GM12801 (cell line): ENCODE data around the gene FBXL15.

Source experiments
- CTCF ChIP-seq: IDR thresholded peaks from one replicate; pipeline ENCODE4 v1.5.1; 2011; ENCODE audit warnings: control low read depth; ENCODE audit not compliant: insufficient read length; ENCODE audit errors: extremely low read depth

The FBXL15 gene

DNA sequence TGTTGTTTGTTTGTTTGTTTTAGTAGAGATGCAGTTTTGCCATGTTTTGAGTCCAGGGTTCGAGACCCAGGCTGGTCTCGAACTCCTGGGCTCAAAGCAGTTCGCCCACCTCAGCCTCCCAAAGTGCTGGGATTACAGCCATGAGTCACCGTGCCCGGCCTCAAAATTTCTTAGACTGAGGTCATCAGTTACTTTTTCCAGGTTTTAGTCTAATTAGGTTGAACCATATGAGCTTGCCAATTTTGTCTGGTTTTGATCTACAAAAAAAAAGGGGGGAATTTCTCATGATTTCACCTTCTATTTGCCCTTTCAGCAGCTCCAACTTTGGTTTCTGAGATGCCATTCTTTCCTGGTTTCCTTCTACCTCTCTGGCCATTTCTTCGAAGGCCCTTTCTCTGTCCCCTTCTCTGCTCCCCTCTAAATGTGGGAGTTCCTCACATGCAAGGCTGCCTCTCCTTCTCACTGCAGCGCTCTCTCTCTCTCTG is 6.2 kb downstream of the FBXL15 start:
- TF ChIP-seq CTCF, result no peak

GRCh38 chr10:102429468-102429867 is 8.8 kb downstream of the FBXL15 start:
- no peak for TF ChIP-seq CTCF

GRCh38 chr10:102431452-102432124 is 11.0 kb downstream of the FBXL15 start:
- no peak for TF ChIP-seq CTCF

DNA sequence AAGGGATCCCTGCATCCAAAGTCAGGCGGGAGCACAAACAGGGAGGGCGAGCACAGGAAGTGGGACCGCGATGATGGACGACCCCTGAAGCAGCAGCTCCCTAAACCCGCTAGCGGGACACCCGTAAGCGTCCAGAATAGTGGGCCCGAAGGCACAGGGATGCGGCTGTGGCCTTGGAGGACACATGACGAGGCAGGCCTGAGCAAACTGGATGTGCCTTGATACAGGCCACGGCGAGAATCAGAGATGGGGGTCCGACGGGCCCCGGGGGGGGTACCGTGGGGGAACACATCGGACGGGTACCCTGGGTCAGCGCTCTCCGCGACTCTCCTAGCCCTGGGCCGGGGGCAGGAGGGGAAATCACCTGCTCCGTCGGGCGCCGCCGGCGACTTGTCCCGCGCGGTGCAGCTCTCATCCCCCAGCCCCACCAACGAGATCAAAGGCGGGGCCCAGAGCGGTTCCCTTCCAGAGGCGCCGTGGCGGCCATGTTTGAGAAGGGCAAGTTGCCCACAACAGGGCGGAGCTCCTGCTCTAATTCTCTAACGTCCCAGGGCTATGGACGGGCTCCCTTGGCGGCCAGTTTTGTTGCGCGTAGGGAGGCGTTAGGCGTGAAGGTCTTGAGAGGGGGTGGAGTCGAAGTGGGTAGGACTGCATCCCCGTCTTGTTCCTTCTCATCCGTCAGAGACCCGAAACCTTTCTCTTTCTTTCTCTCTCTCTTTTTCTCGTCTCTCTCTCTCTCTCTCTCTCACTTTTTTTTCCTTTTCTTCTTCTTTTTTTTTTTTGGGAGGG is 11.7 kb downstream of the FBXL15 start, which contains the start of gene CUEDC2:
Gene CUEDC2, minus strand, starts transcription at position 413 of the 789 bp plus-strand sequence. CDS start 7,386 bp downstream, outside the sequence.
- TF ChIP-seq CTCF, result no peak

DNA sequence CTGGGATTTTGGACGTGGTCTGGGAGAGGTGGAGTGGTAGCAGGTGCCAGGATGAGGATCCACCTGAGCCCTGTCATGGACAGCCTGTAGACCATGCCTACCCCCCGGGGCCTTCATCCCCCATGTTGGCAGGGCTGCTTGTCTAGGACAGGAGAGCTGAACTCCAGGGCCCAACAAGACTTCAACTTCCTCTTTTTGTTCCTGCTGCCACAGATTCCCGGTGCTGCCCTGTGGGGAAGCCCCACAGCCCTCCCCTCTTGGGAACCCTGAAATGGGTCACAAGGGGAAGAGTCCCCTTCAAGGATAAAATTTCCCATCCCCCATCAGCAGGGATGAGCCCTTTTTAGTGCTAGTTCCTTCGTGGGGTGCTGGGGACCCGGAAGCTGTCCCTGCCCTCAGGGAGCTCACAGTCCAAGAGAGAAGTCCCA is 13.0 kb downstream of the FBXL15 start:
- no peak for TF ChIP-seq CTCF

DNA sequence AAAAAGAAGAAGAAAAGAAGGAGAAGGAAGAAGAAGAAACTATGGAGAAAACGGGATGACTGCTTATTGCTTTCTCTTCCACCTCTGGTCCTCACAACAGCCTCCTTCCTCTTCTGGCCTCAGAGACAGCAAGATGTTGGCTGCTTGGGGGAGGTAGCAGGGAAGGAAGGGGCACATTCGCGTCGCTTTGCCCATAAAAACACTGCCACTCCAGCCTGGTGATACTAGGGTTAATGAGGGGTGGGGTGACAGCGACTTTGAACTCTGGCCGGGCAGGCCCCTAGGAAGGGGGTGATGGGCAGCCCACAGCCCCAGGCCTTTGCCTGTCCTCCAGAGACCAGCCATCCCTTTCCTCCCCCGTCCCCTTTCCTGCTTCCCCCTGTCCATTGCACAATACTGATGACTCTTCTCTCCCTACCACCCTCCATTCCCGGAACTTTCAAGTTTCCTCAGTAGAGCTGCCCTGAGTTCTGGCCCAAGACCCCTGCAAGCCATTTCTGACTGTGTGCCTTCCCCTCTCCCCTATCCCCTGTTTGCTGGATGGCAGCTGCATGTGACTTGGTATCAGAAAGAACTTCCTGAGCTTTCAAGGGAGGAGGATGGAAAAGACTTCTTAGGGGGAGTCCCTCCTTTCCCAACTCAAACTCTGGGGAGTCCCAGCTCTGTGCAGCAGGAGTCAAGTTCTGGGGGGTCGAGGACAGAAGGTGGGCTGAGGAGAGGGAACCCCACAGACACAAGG is 13.9 kb downstream of the FBXL15 start:
- no peak for TF ChIP-seq CTCF

- TF ChIP-seq CTCF, result no peak
These were observed 14.5 kb downstream of the FBXL15 start for GRCh38 chr10:102435133-102435497.
